CD4-positive, alpha-beta T cell treated with Interleukin-21 for 1 hour (primary cell): ENCODE results near the gene TXNDC8.
"Not testable (repeated sequence)": the region's sequence is repeated elsewhere in the genome, so short reads cannot be mapped to it uniquely, and the experiment has no call there.

Experiments
- DNase-seq: peaks from one replicate; pipeline ENCODE4 v3.0.0-alpha.2; 2020

Gene TXNDC8

GRCh38 chr9:110323818-110324217, 13.8 kb downstream of the TXNDC8 start:
- DNase-seq, result no peak

GRCh38 chr9:110320651-110321445, 16.8 kb downstream of the TXNDC8 start:
- DNase-seq, result no peak

- no peak for DNase-seq
Observed at GRCh38 chr9:110319781-110320492, 17.7 kb downstream of the TXNDC8 start.

GRCh38 chr9:110317911-110318310, 19.8 kb downstream of the TXNDC8 start:
- no peak for DNase-seq

- DNase-seq, result no peak
Observed at GRCh38 chr9:110316261-110317075, 21.2 kb downstream of the TXNDC8 start.

GRCh38 chr9:110311978-110312377, 25.7 kb downstream of the TXNDC8 start:
- DNase-seq, result not testable (repeated sequence)

GRCh38 chr9:110309681-110310080, 28.0 kb downstream of the TXNDC8 start:
- no peak for DNase-seq

- no peak for DNase-seq
Observed at GRCh38 chr9:110308633-110309038, 29.0 kb downstream of the TXNDC8 start.

- no peak for DNase-seq
Observed at GRCh38 chr9:110307191-110307590, 30.5 kb downstream of the TXNDC8 start.

- DNase-seq, result no peak
Observed at GRCh38 chr9:110303133-110303532, 34.5 kb downstream of the TXNDC8 start.

GRCh38 chr9:110298043-110298605, 39.5 kb downstream of the TXNDC8 start:
- no peak for DNase-seq

- DNase-seq, result no peak
Observed at GRCh38 chr9:110293248-110293647, 44.4 kb downstream of the TXNDC8 start.

- no peak for DNase-seq
Observed at GRCh38 chr9:110291921-110292557, 45.6 kb downstream of the TXNDC8 start.

- DNase-seq, result no peak
Observed at GRCh38 chr9:110290001-110290400, 47.7 kb downstream of the TXNDC8 start.

GRCh38 chr9:110288503-110288902, 49.2 kb downstream of the TXNDC8 start:
- DNase-seq, result no peak

GRCh38 chr9:110287289-110287680, 50.4 kb downstream of the TXNDC8 start:
- no peak for DNase-seq

- DNase-seq, result no peak
Observed at GRCh38 chr9:110284211-110284844, 53.3 kb downstream of the TXNDC8 start.

- DNase-seq, result no peak
Observed at GRCh38 chr9:110283751-110284150, 53.9 kb downstream of the TXNDC8 start.

- DNase-seq, result no peak
Observed at GRCh38 chr9:110282739-110283081, 55.0 kb downstream of the TXNDC8 start.

- no peak for DNase-seq
Observed at GRCh38 chr9:110282018-110282738, 55.5 kb downstream of the TXNDC8 start.

GRCh38 chr9:110278080-110278707, 59.5 kb downstream of the TXNDC8 start:
- no peak for DNase-seq
